CD4-positive, CD25-positive, alpha-beta regulatory T cell (primary cell): Measurements from ENCODE around the gene SMAD2. TPM values are rescaled to one million over a fixed set of nuclear protein-coding genes. Genes with fewer than 3 reads are reported as not detected.

Experiments used
- ATAC-seq, 2 donors: fragments of 150-1000 bp; cut with Tn5 transposase; one replicate each; pipeline ENCODE4 v1.10.0; 2021; ENCODE audit warnings: low read depth in 2 of 2, moderate number of reproducible peaks in 2 of 2, moderate library complexity in 1 of 2
- DNase-seq, 3 donors: peaks; one replicate each; pipeline versions ENCODE4 v3.0.0 to v3.0.0-alpha.2; 2012 to 2022; ENCODE audit warnings: mixed read lengths in 1 of 3
- H3K27ac ChIP-seq: one replicate; pipeline ENCODE4 v1.7.0; 2013; ENCODE audit warnings: mild to moderate bottlenecking, low read length; ENCODE audit not compliant: insufficient read depth, poor library complexity, severe bottlenecking
- H3K27me3 ChIP-seq: one replicate; pipeline ENCODE4 v1.7.0; 2013; ENCODE audit warnings: low read length; ENCODE audit not compliant: control insufficient read depth, insufficient read depth
- H3K36me3 ChIP-seq: one replicate; pipeline ENCODE4 v1.7.0; 2013; ENCODE audit warnings: mild to moderate bottlenecking, low read length, moderate library complexity; ENCODE audit not compliant: control insufficient read depth, insufficient read depth
- H3K4me1 ChIP-seq: 2 replicates; pipeline ENCODE4 v1.7.0; 2013; ENCODE audit warnings: mild to moderate bottlenecking, low read length; ENCODE audit not compliant: insufficient read depth, control insufficient read depth, poor library complexity, severe bottlenecking
- H3K4me3 ChIP-seq: one replicate; pipeline ENCODE4 v1.7.0; 2013; ENCODE audit warnings: low read depth, mild to moderate bottlenecking, low read length, moderate library complexity
- H3K9me3 ChIP-seq, 2 experiments: 1 replicate in 1 of 2; 2 replicates in 1 of 2; pipeline ENCODE4 v1.7.0; 2013; ENCODE audit warnings: low read length in 2 of 2, mild to moderate bottlenecking in 1 of 2, moderate library complexity in 1 of 2; ENCODE audit not compliant: control insufficient read depth in 2 of 2
- H3K27ac Mint-ChIP-seq, 3 donors: one replicate each; pipeline ENCODE4 v1.8.0; 2020 to 2022; ENCODE audit warnings: mild to moderate bottlenecking in 3 of 3, mixed read lengths in 3 of 3, moderate library complexity in 2 of 3
- H3K27me3 Mint-ChIP-seq: one replicate; pipeline ENCODE4 v1.8.0; 2022; ENCODE audit warnings: mild to moderate bottlenecking, mixed read lengths
- H3K36me3 Mint-ChIP-seq: one replicate; pipeline ENCODE4 v1.8.0; 2020; ENCODE audit warnings: mixed read lengths
- H3K4me1 Mint-ChIP-seq, 4 donors: one replicate each; pipeline ENCODE4 v1.8.0; 2020 to 2022; ENCODE audit warnings: mixed read lengths in 4 of 4, mild to moderate bottlenecking in 1 of 4
- H3K4me3 Mint-ChIP-seq, 4 donors: one replicate each; pipeline ENCODE4 v1.8.0; 2020 to 2022; ENCODE audit warnings: mild to moderate bottlenecking in 4 of 4, mixed read lengths in 4 of 4, moderate library complexity in 3 of 4
- H3K9me3 Mint-ChIP-seq, 7 donors: one replicate each; pipeline ENCODE4 v1.8.0; 2020 to 2022; ENCODE audit warnings: mixed read lengths in 7 of 7, mild to moderate bottlenecking in 3 of 7, moderate library complexity in 2 of 7
- polyA plus RNA-seq, 4 donors: library from polyadenylated mRNA; unstranded; fragments of 300-500 nt; fragmentation: Illumina TruSeq; gene quantifications; one replicate each; pipeline ENCODE4 v1.2.3, GENCODE V29; 2021
- total RNA-seq: library from RNA; stranded (reverse); gene quantifications from one replicate; pipeline ENCODE4 v1.2.3, GENCODE V29; 2022

SMAD2 gene
- total and polyA plus RNA-seq, 5 donors from 2014 or later, result 78.1 to 115 (median 94.5) TPM

- no peak overlapping the region for H3K27ac Mint-ChIP-seq
- DNase-seq (no peak), ATAC-seq (no peak)
- no peak overlapping the region for H3K4me3 Mint-ChIP-seq
- Histone ChIP-seq H3K27ac (no peak overlapping the region), H3K4me1 (no peaks in the 10 kb centered on the region), H3K9me3 (no peaks in the 10 kb centered on the region), H3K36me3 (no peaks in the 10 kb centered on the region), H3K27me3 (no peaks in the 10 kb centered on the region), H3K4me3 (no peak overlapping the region)
- peaks cover 0 to 5% (median 0%) of the 10 kb centered on the region in 7 donors for H3K9me3 Mint-ChIP-seq
- peaks cover 14% of the 10 kb centered on the region for H3K27me3 Mint-ChIP-seq
- no peaks in the 10 kb centered on the region for H3K4me1 Mint-ChIP-seq
- no peaks in the 10 kb centered on the region for H3K36me3 Mint-ChIP-seq
Measured at GRCh38 chr18:47799376-47799775, 131.1 kb downstream of the SMAD2 start.

GRCh38 chr18:47798366-47798765, 132.1 kb downstream of the SMAD2 start:
- Mint-ChIP-seq H3K9me3 (peaks cover 0 to 3% (median 0%) of the 10 kb centered on the region in 7 donors), H3K4me1 (no peaks in the 10 kb centered on the region), H3K27me3 (peaks cover 14% of the 10 kb centered on the region), H3K36me3 (no peaks in the 10 kb centered on the region), H3K27ac (no peak overlapping the region), H3K4me3 (no peak overlapping the region)
- Histone ChIP-seq H3K4me1 (no peaks in the 10 kb centered on the region), H3K27ac (no peak overlapping the region), H3K36me3 (no peaks in the 10 kb centered on the region), H3K9me3 (no peaks in the 10 kb centered on the region), H3K27me3 (no peaks in the 10 kb centered on the region), H3K4me3 (no peak overlapping the region)
- ATAC-seq, result no peak
- DNase-seq, result no peak

DNA sequence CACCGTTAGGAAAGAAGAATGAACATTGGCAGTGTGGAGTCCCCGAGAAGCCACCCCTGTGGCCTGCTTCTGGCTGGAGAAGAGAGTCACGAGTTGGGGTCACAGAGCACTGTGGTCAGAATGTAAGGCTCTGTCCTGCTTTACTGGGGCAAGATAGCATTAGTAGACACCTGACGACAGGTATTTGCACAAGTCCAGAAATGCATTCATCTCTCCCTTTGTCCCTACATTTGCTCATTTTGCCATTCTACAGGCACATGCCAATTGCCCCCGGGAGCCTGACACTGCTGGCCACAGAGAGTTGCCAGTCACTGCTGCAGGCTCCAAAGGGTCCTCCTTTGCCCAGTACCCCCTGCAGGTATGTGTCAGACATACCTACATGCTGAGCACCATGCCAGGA, 133.3 kb downstream of the SMAD2 start:
- H3K27me3 Mint-ChIP-seq, result peaks cover 24% of the 10 kb centered on the region
- ATAC-seq (no peak), DNase-seq (no peak)
- H3K9me3 ChIP-seq, result no peaks in the 10 kb centered on the region
- H3K4me1 ChIP-seq, result no peaks in the 10 kb centered on the region
- no peak overlapping the region for H3K4me3 ChIP-seq
- H3K27ac Mint-ChIP-seq, result no peak overlapping the region
- H3K36me3 Mint-ChIP-seq, result no peaks in the 10 kb centered on the region
- H3K27me3 ChIP-seq, result no peaks in the 10 kb centered on the region
- no peaks in the 10 kb centered on the region for H3K4me1 Mint-ChIP-seq
- peaks cover 0 to 3% (median 0%) of the 10 kb centered on the region in 7 donors for H3K9me3 Mint-ChIP-seq
- H3K27ac ChIP-seq, result no peak overlapping the region
- H3K36me3 ChIP-seq, result no peaks in the 10 kb centered on the region
- no peak overlapping the region for H3K4me3 Mint-ChIP-seq

- Histone ChIP-seq H3K27ac (no peak overlapping the region), H3K9me3 (no peaks in the 10 kb centered on the region), H3K4me1 (no peaks in the 10 kb centered on the region), H3K4me3 (no peak overlapping the region), H3K27me3 (no peaks in the 10 kb centered on the region), H3K36me3 (no peaks in the 10 kb centered on the region)
- H3K27ac Mint-ChIP-seq, result no peak overlapping the region
- DNase-seq, result no peak
- H3K4me3 Mint-ChIP-seq, result no peak overlapping the region
- no peak for ATAC-seq
- no peaks in the 10 kb centered on the region for H3K4me1 Mint-ChIP-seq
- H3K36me3 Mint-ChIP-seq, result no peaks in the 10 kb centered on the region
- peaks cover 0 to 3% (median 0%) of the 10 kb centered on the region in 7 donors for H3K9me3 Mint-ChIP-seq
- H3K27me3 Mint-ChIP-seq, result peaks cover 24% of the 10 kb centered on the region
Measured at GRCh38 chr18:47795434-47795814, 135.0 kb downstream of the SMAD2 start.

DNA sequence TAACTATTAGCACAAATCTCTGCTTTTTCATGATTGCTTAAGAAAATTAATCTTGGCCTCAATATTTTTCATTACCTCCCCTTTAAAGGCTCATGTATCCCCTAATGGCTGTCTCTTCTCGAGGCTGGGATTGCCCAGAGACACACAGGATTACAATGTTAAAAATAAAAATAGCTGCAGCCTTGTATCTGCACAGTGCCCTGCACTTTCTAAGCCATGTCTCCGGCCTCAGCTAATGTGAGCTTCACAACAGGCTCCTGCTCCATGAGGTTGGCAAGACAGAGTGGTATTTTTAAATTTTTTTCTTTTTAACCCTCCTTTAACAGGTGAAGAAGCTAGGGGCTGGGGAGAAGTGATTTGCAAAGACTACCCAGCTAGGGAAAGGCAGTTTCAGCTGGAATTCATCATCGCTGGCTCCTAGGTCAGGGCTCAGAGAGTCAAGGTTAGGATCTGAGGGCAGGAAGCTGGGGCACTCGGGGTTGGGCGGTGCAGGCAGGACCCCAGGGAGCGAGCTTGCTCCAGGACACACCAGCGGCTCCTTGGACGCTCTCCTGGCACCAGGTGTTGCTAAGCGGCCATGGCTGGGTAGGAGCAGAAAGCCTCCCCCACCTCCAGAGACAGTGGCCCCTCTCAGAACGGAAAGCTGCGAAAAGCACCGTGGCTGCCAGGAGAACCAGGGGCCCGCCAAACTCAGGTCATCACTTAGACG, 135.6 kb downstream of the SMAD2 start:
- Mint-ChIP-seq H3K4me1 (no peaks in the 10 kb centered on the region), H3K27ac (no peak overlapping the region), H3K36me3 (no peaks in the 10 kb centered on the region), H3K9me3 (peaks cover 0 to 3% (median 0%) of the 10 kb centered on the region in 7 donors), H3K27me3 (peaks cover 21% of the 10 kb centered on the region), H3K4me3 (no peak overlapping the region)
- H3K27me3 ChIP-seq, result no peaks in the 10 kb centered on the region
- ATAC-seq (no peak), DNase-seq (no peak)
- H3K27ac ChIP-seq, result no peak overlapping the region
- H3K4me1 ChIP-seq, result no peaks in the 10 kb centered on the region
- no peaks in the 10 kb centered on the region for H3K9me3 ChIP-seq
- no peaks in the 10 kb centered on the region for H3K36me3 ChIP-seq
- H3K4me3 ChIP-seq, result no peak overlapping the region

DNA sequence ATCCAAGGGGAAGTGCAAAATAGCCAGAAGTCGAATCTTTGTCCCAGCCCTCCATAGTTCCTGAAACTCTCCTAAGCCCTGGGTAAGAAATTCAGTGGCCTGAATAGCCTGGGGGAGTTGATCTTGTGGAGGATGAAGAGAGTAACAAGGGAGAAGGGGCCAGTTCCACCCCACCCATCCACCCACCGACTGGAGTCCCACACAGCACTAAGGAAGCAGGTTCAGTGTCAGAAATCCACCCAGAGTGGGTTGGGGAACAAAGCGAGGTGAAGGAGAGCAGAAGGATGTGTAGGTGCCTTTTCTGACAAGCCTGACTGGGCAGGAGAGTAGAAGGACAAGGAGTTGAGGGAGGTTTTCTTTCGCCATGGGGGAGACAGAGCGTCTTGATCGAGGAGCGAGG, 136.8 kb downstream of the SMAD2 start:
- H3K4me3 Mint-ChIP-seq, result no peak overlapping the region
- DNase-seq, result no peak

DNA sequence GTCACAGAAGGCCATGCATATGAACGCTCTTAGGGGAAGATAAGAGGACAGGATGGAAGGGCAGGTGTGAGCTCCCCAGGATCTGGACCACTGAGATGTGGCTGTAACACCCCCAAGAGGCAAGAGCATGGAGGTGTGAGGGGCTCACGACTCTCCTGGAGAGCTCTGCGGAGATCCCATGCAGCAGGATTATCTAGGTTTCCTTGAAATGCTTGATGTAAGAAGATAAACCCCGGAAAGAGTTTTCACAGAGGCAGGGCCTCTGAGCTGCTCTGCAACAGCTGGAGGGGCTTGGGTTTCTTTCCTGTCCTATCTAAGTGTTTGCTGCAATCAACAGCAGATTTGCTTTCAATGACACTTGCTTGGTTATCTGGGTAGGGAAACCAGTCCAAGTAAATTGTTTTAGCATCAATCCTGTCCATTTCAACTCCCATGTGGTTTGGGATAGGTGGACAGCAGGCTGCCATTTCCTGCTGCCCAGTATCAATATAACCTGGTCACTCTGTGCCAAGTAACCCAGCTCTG, 138.9 kb downstream of the SMAD2 start:
- Histone ChIP-seq H3K27me3 (peaks cover 3% of the 10 kb centered on the region), H3K9me3 (no peaks in the 10 kb centered on the region), H3K36me3 (no peaks in the 10 kb centered on the region), H3K27ac (no peak overlapping the region), H3K4me1 (no peaks in the 10 kb centered on the region), H3K4me3 (no peak overlapping the region)
- Mint-ChIP-seq H3K27ac (no peak overlapping the region), H3K4me3 (no peak overlapping the region), H3K9me3 (peaks cover 0 to 4% (median 2%) of the 10 kb centered on the region in 7 donors), H3K36me3 (no peaks in the 10 kb centered on the region), H3K4me1 (no peaks in the 10 kb centered on the region), H3K27me3 (peaks cover 26% of the 10 kb centered on the region)
- no peak for ATAC-seq
- no peak for DNase-seq

More for the DNA sequence above, 136.8 kb downstream of the SMAD2 start:
- H3K9me3 Mint-ChIP-seq, result no peaks in the 10 kb centered on the region
- Histone ChIP-seq H3K27me3 (no peaks in the 10 kb centered on the region), H3K4me1 (no peaks in the 10 kb centered on the region), H3K36me3 (no peaks in the 10 kb centered on the region), H3K9me3 (no peaks in the 10 kb centered on the region), H3K4me3 (no peak overlapping the region), H3K27ac (no peak overlapping the region)
- H3K27me3 Mint-ChIP-seq, result peaks cover 24% of the 10 kb centered on the region
- H3K27ac Mint-ChIP-seq, result no peak overlapping the region
- ATAC-seq, result no peak
- no peaks in the 10 kb centered on the region for H3K36me3 Mint-ChIP-seq
- H3K4me1 Mint-ChIP-seq, result no peaks in the 10 kb centered on the region

DNA sequence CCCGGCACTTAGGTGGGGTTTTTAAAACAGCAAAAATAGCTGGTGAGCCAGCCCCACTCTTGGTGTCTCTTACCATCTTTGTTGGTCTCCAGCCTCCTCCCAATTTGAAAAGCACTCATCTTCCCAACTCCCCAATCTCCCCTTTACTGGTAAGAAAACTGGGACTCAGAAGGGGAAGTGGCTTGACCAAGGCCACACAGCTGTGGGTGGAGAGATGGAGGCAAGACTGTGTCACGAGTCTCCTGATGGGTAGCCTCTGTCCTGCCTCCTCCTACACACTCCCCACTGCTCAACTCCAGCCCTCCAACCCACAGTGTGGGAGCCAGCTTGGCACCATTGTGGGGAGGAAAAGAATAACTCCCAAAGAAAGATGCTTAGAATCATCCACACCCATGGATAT, 140.4 kb downstream of the SMAD2 start:
- Mint-ChIP-seq H3K4me3 (no peak overlapping the region), H3K4me1 (no peaks in the 10 kb centered on the region), H3K27ac (no peak overlapping the region), H3K27me3 (peaks cover 21% of the 10 kb centered on the region), H3K36me3 (no peaks in the 10 kb centered on the region), H3K9me3 (peaks cover 2 to 13% (median 2%) of the 10 kb centered on the region in 7 donors)
- ATAC-seq, result no peak
- no peaks in the 10 kb centered on the region for H3K36me3 ChIP-seq
- peaks cover 3% of the 10 kb centered on the region for H3K27me3 ChIP-seq
- no peaks in the 10 kb centered on the region for H3K4me1 ChIP-seq
- H3K9me3 ChIP-seq, result peaks cover 1 to 5% of the 10 kb centered on the region in 2 experiments
- DNase-seq, result no peak
- no peak overlapping the region for H3K4me3 ChIP-seq
- no peak overlapping the region for H3K27ac ChIP-seq
